Esophagus (tissue), 2 donors: ENCODE measurements around the gene ZIC5. TPM values are rescaled to one million over a fixed set of nuclear protein-coding genes. Genes with fewer than 3 reads are reported as not detected.

Experiments
- H3K27ac ChIP-seq, 2 donors: one replicate each; pipeline ENCODE4 v1.5.1; 2013; ENCODE audit warnings: low read depth in 2 of 2, mild to moderate bottlenecking in 2 of 2, inconsistent platforms in 1 of 2, low read length in 1 of 2, moderate library complexity in 1 of 2
- H3K27me3 ChIP-seq, 2 donors: one replicate each; pipeline ENCODE4 v1.6.1; 2013; ENCODE audit warnings: low read length in 2 of 2, control low read depth in 1 of 2, mild to moderate bottlenecking in 1 of 2; ENCODE audit not compliant: insufficient read depth in 2 of 2, control insufficient read depth in 1 of 2
- H3K36me3 ChIP-seq, 2 donors: one replicate each; pipeline ENCODE4 v1.6.1; 2013; ENCODE audit warnings: low read length in 1 of 2; ENCODE audit not compliant: control insufficient read depth in 2 of 2, insufficient read depth in 2 of 2
- H3K4me1 ChIP-seq, 2 donors: one replicate each; pipeline ENCODE4 v1.6.1; 2013; ENCODE audit warnings: low read length in 1 of 2; ENCODE audit not compliant: control insufficient read depth in 2 of 2, insufficient read depth in 2 of 2
- H3K4me3 ChIP-seq, 2 donors: one replicate each; pipeline ENCODE4 v1.5.1; 2013; ENCODE audit warnings: low read length in 2 of 2, mild to moderate bottlenecking in 2 of 2, low read depth in 1 of 2, moderate library complexity in 1 of 2
- H3K9me3 ChIP-seq, 2 donors: one replicate each; pipeline ENCODE4 v1.6.1; 2013; ENCODE audit warnings: mild to moderate bottlenecking in 2 of 2, low read depth in 1 of 2, low read length in 1 of 2, moderate library complexity in 1 of 2; ENCODE audit not compliant: control insufficient read depth in 2 of 2, insufficient read depth in 1 of 2
- WGBS, 2 donors: extraction: QIAGEN DNeasy Blood & Tissue Kit; methylation state at CpG; one replicate each; pipeline ENCODE4 v1.1.7; 2013; 5-methylcytosine and 5-hydroxymethylcytosine counted together
- polyA plus RNA-seq, 2 donors: library from polyadenylated mRNA; stranded (reverse); fragments of 200-250 nt; gene quantifications; one replicate each; pipeline ENCODE4 v1.2.3, GENCODE V29; 2013
- donor health status: healthy with polysubstance abuse.
- donor health status: Bipolar disorder and iron deficiency.

Gene ZIC5
- polyA plus RNA-seq, 2 donors: not detected

DNA sequence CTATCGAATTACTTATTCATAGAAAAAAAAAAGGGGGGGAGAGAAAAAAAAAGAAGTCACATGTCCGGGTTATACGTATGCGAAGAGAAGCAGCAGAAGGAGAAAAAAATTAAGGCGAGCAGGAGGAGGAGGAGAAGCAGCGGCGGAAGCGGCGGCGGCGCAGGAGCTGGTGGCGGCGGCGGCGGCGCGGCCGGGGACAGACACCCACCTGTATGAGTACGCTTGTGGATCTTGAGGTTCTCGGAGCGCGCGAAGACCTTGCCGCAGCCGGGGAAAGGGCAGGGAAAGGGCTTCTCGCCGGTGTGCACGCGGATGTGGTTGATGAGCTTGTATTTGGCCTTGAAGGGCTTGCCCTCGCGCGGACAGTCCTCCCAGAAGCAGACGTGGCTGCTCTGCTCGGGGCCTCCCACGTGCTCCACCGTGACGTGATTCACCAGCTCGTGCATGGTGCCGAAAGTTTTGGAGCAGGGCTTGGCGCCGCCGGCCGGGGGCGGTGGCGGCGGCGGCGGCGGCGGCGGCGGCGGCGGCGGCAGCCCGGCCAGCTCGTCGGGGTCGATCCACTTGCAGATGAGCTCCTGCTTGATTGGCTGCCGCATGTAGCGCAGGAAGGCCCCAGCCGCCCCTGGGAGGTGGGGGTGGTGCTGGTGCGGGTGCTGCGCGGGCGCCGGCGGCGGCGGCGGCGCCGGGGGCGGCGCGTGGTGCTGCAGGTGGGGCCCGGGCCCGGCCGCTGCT is 1.5 kb downstream of the ZIC5 start:
- Histone ChIP-seq H3K27me3 (peaks cover 5 to 53% of the 10 kb centered on the region in 2 donors), H3K27ac (no peak overlapping the region), H3K9me3 (peaks cover 0 to 6% of the 10 kb centered on the region in 2 donors), H3K4me3 (peak overlapping the region; percentile 27 to 51), H3K36me3 (no peaks in the 10 kb centered on the region), H3K4me1 (peaks cover 15 to 22% of the 10 kb centered on the region in 2 donors)
- WGBS, 2 donors: 1 to 2% methylated on average over 71 to 79 of the region's 79 CpGs

DNA sequence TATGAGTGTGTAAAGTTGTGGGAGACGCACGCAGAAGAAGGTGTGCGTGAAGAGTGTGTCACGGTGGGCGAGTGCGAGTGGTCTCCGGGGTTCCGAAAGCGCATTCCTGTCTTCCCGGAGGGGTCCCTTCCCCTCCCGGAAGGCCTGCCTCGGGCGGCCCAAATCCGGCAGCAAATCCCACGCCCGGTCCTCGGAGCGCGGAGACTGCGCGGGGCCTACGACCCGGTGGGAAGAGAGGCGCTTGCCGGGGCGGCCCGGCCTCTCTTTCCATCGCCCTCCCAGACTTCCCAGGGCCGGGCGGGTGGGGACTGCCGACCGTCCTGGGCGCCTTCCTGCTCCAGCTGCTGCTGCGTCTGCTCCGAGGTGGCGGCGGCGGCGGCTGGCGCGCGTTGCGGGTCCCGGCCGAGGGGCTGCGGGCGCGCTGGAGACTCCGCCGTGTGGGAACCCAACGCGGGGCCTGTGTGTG is 2.1 kb downstream of the ZIC5 start:
- Histone ChIP-seq H3K36me3 (no peaks in the 10 kb centered on the region), H3K27me3 (peaks cover 5 to 48% of the 10 kb centered on the region in 2 donors), H3K27ac (no peak overlapping the region), H3K4me1 (peaks cover 15 to 22% of the 10 kb centered on the region in 2 donors), H3K9me3 (peaks cover 0 to 6% of the 10 kb centered on the region in 2 donors), H3K4me3 (peak overlapping the region in 1 of 2 donors; percentile 51)
- WGBS, 2 donors: 6 to 12% methylated on average over 43 to 52 of the region's 52 CpGs

DNA sequence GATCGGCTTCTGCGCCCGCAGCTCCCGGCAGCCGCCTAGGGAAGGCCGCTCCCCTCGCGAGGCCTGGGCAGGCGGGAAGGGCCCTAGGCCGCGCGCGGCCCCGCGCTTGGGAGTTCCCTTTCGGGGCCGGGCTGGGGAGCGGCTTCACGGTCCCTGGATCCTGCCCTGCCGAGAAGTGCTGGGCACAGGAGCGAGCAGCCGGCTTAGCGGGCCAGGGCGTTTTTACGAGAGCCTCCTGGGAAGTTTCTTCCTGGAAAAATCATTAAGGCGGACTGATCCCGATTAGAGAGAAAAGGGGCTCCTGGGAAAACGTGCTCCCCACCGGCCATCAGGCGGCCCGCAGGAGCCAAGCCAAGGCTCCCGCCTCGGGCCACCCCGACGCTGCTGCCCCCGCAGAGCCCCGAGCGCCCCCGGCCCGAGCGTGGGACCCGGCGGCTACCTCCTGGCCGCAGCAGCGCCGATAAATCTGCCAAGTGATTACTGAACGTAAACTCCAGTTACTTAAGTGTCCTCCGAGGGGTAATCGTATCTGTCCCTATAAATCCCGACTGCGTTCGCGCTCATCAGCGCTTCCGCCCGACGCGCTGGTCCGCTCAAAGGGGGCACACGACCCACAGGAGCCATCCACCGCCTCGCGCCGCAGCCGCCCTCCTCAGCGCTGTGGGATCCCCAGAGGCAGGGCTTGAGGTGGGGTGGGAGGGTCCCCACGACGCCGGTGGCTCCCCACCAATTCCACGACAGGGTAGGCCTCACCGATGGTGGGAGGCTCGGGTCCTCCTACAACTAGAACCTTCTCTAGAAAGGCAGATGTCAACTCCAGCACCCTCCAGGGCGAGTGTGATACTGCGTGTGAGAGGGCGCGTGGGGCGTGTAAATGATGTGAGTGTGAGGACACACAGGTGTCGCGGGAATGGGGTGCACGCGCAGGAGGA is 2.8 kb downstream of the ZIC5 start:
- Histone ChIP-seq H3K27me3 (peaks cover 5 to 47% of the 10 kb centered on the region in 2 donors), H3K36me3 (no peaks in the 10 kb centered on the region), H3K4me3 (peak overlapping the region in 1 of 2 donors; percentile 51), H3K4me1 (peaks cover 15 to 22% of the 10 kb centered on the region in 2 donors), H3K27ac (no peak overlapping the region), H3K9me3 (peaks cover 0 to 6% of the 10 kb centered on the region in 2 donors)
- WGBS, 2 donors: 6% methylated on average over 77 to 81 of the region's 81 CpGs

DNA sequence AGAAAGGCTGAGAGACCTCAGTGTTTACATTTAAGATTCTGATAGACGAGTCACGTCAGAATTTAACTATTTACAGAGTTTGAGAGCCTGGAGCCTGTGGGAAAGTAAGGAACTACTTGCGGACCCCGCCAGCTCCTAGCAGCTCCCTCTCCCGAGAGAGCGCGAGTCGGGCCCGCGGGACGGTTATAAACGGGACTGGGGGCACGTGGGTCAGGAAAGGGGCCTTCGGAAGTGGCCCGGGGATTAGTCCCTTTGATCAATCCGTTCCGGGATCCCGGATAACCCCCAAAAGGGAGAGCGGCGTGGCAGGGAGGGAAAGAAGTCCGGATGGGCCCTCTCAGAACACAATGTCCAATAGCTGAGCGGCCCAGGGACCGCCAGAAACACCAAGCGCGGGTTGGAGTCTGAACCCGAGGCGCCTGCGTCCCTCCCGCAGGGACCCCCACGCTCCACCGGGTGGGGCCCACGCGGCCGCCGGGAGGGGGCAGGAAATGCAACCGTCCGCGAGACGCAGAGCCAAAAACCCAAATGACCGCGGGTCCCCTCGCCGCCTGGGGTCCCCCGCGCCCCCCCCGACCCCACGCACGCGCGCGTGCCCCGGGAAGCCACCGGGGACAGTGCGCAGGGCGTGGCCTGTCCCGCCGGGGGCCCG is 3.6 kb downstream of the ZIC5 start:
- Histone ChIP-seq H3K27ac (no peak overlapping the region), H3K27me3 (peaks cover 5 to 47% of the 10 kb centered on the region in 2 donors), H3K4me1 (peaks cover 15 to 22% of the 10 kb centered on the region in 2 donors), H3K36me3 (no peaks in the 10 kb centered on the region), H3K9me3 (peaks cover 0 to 6% of the 10 kb centered on the region in 2 donors), H3K4me3 (peak overlapping the region in 1 of 2 donors; percentile 51)
- WGBS, 2 donors: 12 to 15% methylated on average over 47 to 58 of the region's 58 CpGs

DNA sequence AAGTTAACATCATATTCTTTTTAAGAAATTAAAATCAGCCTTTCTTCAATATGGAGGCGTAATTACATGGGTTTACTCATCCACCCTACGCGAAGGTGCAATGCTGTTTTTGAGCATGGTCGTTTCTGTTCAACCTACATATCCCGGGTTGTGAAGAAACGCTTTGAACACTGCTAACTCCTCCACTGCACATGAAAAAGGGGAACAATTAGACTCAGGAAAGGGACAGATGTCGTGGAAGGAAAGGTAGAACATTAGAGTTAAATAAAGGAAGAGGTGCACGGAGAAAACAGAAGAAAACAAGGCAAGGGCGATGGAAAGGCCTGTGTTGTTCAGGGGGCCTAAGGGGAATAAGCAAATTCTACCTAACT is 4.1 kb downstream of the ZIC5 start:
- WGBS, 2 donors: 70 to 79% methylated on average over 9 of the region's 9 CpGs
- Histone ChIP-seq H3K4me3 (no peak overlapping the region), H3K4me1 (peaks cover 15 to 22% of the 10 kb centered on the region in 2 donors), H3K27ac (no peak overlapping the region), H3K27me3 (peaks cover 5 to 47% of the 10 kb centered on the region in 2 donors), H3K9me3 (peaks cover 0 to 6% of the 10 kb centered on the region in 2 donors), H3K36me3 (no peaks in the 10 kb centered on the region)

DNA sequence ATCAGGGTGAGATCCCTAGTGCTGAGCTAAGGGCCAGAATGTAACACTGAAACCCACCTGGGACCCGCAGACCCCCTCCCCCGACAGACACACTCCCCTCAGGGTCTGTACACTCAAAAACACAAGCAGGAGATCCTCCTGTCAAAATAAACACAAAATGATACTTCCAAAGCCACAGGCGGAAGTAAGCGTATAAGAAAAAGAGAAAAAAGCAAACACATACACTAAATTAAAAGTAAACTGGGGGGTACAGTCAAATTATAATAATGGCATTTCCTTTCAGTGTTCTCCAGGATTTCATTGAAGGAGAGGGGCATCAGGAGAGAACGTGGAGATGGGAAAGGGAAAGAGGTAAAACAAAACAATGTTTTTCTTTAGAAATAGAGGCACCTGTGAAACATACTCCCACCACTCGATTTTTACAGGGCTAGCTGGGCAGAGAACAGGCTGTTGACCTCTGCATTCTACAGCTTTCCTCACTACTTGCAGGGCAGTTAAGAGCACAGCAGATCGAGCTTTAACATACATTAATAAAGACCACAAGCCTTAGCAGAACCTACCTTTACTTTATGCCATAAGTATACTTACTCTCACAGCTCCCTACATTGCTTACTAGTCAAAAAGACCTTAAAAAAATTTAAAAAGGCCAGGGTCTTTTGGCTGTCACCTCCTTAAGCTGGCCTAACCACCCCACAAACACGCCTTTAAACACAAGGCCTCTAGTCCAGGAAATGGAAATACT is 5.3 kb downstream of the ZIC5 start:
- WGBS, 2 donors: 70 to 80% methylated on average over 8 of the region's 8 CpGs
- peaks cover 0 to 4% of the 10 kb centered on the region in 2 donors for H3K9me3 ChIP-seq
- peaks cover 15 to 19% of the 10 kb centered on the region in 2 donors for H3K4me1 ChIP-seq
- no peak overlapping the region for H3K4me3 ChIP-seq
- peaks cover 0 to 37% of the 10 kb centered on the region in 2 donors for H3K27me3 ChIP-seq
- H3K27ac ChIP-seq: no peak overlapping the region
- H3K36me3 ChIP-seq: no peaks in the 10 kb centered on the region

DNA sequence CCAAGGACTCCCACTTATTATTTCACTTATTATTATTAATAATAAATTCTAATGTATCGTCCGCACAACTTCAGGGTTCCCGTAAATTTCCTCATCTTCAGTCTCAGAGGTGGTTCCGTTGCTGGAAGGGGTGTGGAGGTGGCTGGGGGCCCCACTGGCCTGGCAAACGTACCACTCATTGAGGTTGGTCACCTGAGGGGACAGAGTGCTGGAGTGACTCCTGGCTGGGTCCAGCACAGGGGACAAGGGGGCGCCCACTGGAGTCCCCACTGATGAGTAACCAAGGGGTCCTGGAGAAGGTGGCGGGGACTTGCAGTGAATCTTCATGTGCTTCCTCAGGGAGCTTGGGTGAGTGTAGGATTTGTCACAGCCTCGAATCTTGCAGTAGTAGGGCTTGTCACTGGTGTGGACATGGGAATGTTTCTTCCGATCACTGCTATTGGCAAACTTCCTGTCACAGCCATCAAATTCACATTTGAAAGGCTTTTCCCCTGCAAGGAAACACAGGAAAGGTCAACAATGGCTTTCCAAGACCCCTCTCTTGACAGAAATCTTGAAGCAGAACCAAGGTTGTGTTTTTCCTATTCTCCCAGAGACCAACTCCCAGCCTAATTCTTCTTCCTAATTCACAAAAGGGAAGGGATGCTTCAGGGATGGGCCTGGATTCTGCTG is 6.1 kb downstream of the ZIC5 start:
- Histone ChIP-seq H3K36me3 (no peaks in the 10 kb centered on the region), H3K27me3 (peaks cover 0 to 31% of the 10 kb centered on the region in 2 donors), H3K27ac (no peak overlapping the region), H3K4me3 (no peak overlapping the region), H3K9me3 (peaks cover 0 to 4% of the 10 kb centered on the region in 2 donors), H3K4me1 (peaks cover 15 to 21% of the 10 kb centered on the region in 2 donors)
- WGBS, 2 donors: 75 to 81% methylated on average over 9 of the region's 9 CpGs

DNA sequence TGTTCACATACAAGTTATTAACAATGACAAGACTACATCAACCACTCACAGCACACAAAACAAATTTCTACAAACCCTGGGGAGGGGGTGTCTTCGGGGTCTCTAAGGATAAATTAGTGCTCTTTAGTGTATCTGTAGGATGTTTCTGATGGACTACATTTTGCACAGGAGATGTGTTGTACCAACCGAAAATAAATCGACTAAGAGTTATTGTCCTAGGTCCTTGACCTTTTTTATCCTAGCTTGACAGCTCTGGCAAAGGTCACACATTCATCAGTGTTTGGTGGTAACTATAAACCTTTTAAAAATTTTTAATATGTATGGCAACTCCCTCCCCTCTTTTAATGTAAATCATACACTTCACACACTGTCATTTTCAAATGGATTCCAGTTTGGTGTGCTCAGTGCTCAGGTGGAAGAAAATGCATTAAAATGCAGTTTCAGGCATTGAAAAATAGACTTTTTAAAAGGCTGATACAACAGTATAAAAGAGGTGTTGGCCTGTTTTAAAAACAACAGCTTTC is 7.7 kb downstream of the ZIC5 start:
- H3K27me3 ChIP-seq: peaks cover 0 to 18% of the 10 kb centered on the region in 2 donors
- H3K27ac ChIP-seq: no peak overlapping the region
- peaks cover 0 to 4% of the 10 kb centered on the region in 2 donors for H3K9me3 ChIP-seq
- 49 to 51% methylated on average over 3 of the region's 3 CpGs for WGBS, 2 donors
- no peak overlapping the region for H3K4me3 ChIP-seq
- peaks cover 6 to 16% of the 10 kb centered on the region in 2 donors for H3K4me1 ChIP-seq
- no peaks in the 10 kb centered on the region for H3K36me3 ChIP-seq
